Activated CD4-positive, alpha-beta T cell treated with anti-CD3 and anti-CD28 coated beads, Interleukin-2, amount 50 U/mL, for 48 hours (primary cell): ENCODE data around the gene CEP120.

Experiments used
- DNase-seq, 2 experiments: peaks; one replicate each; pipeline ENCODE4 v3.0.0-alpha.2; 2020

The CEP120 gene

DNA sequence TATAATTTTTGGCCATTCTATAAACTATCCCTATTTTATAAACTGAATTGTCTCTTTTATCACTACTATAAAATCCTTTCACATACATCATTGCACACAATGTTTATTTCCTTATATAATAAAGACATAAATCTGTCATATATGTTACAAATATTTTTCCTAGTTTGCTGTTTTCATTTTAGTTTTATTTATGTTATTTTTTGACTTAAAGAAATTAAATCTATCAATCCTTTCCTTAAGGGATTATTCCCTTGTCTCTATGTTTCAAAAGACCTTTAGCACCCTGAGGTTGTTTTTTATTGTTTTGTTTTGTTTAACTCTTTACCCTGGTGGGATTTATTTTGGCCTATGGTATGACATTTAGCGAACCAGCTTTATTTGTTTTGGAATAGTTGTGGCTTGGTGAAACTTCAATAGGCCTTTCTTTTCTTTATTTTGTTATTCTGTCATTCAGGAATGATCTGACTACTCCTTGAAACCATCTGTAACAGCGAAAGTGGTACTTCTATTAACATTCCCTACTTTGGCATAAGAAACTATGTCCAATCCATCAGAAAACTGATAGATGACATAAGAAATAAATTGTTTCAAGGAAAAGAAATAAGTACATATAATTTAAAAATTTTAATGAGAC is 125.9 kb downstream of the CEP120 start:
- DNase-seq = no peak
